Astrocyte (in vitro differentiated cells and primary cell): ENCODE data around the gene KIF25.
"Not testable (repeated sequence)": the region's sequence is repeated elsewhere in the genome, so short reads cannot be mapped to it uniquely, and the experiment has no call there.

Experiments
- EZH2 ChIP-seq: IDR thresholded peaks from 2 replicates; pipeline ENCODE4 v1.6.1; 2012; ENCODE audit warnings: mild to moderate bottlenecking, low read length, inconsistent platforms; ENCODE audit not compliant: insufficient read depth
- TF ChIP-seq, protein P1 (sequence below): IDR thresholded peaks from 2 replicates; pipeline ENCODE4 v1.5.1; 2011; ENCODE audit warnings: low read depth, mild to moderate bottlenecking, inconsistent platforms, low read length, moderate library complexity; ENCODE audit not compliant: insufficient read depth

DNA sequence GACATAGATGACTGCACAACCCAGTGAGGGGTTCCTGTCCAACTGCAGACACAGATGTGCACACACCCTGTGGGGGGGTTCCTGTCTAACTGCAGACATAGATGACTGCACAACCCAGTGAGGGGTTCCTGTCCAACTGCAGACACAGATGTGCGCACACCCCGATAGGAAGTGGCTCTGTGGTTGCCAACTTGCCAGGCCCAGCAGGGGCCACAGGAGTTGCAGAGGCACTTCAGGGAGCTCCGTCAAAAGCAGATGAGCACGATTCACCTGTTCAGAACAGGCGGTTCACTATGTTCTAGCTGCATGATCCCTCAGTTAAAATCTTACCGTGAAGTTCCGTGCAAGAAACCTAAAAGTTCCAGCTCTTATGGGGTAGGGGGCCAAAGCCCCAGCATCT lies 79.9 kb downstream of the KIF25 start:
- TF ChIP-seq, protein P1, sequence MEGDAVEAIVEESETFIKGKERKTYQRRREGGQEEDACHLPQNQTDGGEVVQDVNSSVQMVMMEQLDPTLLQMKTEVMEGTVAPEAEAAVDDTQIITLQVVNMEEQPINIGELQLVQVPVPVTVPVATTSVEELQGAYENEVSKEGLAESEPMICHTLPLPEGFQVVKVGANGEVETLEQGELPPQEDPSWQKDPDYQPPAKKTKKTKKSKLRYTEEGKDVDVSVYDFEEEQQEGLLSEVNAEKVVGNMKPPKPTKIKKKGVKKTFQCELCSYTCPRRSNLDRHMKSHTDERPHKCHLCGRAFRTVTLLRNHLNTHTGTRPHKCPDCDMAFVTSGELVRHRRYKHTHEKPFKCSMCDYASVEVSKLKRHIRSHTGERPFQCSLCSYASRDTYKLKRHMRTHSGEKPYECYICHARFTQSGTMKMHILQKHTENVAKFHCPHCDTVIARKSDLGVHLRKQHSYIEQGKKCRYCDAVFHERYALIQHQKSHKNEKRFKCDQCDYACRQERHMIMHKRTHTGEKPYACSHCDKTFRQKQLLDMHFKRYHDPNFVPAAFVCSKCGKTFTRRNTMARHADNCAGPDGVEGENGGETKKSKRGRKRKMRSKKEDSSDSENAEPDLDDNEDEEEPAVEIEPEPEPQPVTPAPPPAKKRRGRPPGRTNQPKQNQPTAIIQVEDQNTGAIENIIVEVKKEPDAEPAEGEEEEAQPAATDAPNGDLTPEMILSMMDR = not testable (repeated sequence)
- TF ChIP-seq EZH2 = not testable (repeated sequence)
